Central memory CD4-positive, alpha-beta T cell (primary cell): Measurements from ENCODE around the gene PIPOX.

ENCODE experiments used
- DNase-seq: peaks from one replicate; pipeline ENCODE4 v3.0.0; 2022

The PIPOX gene

GRCh38 chr17:29019475-29020181 is 23.3 kb upstream of the PIPOX start:
- DNase-seq: no peak

GRCh38 chr17:29020576-29020975 is 22.4 kb upstream of the PIPOX start:
- DNase-seq: no peak

DNA sequence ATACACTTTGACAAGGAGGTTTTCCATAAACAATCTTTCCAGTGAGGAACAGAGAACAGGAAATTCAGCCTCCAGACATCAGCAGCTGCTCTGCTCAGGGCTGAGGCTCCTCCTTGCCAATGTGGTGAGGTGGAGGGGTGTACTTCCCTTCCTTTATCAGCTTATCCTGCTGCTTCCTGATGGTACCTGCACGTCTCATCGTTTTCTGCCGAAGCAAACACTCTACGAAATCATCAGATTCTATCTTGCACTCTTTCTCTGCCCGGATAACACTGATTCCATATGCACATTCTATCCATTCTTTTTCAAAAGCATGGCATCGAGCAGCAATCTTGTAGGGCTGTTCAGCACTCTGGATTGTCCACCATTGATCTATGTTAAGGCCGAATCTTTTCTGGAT is 21.7 kb upstream of the PIPOX start:
- DNase-seq: no peak

- no peak for DNase-seq
These were observed 20.9 kb upstream of the PIPOX start for GRCh38 chr17:29022074-29022473.

- DNase-seq: no peak
These were observed 18.5 kb upstream of the PIPOX start for GRCh38 chr17:29024316-29024952.

- DNase-seq: no peak
These were observed 11.5 kb upstream of the PIPOX start for GRCh38 chr17:29031488-29031887.

DNA sequence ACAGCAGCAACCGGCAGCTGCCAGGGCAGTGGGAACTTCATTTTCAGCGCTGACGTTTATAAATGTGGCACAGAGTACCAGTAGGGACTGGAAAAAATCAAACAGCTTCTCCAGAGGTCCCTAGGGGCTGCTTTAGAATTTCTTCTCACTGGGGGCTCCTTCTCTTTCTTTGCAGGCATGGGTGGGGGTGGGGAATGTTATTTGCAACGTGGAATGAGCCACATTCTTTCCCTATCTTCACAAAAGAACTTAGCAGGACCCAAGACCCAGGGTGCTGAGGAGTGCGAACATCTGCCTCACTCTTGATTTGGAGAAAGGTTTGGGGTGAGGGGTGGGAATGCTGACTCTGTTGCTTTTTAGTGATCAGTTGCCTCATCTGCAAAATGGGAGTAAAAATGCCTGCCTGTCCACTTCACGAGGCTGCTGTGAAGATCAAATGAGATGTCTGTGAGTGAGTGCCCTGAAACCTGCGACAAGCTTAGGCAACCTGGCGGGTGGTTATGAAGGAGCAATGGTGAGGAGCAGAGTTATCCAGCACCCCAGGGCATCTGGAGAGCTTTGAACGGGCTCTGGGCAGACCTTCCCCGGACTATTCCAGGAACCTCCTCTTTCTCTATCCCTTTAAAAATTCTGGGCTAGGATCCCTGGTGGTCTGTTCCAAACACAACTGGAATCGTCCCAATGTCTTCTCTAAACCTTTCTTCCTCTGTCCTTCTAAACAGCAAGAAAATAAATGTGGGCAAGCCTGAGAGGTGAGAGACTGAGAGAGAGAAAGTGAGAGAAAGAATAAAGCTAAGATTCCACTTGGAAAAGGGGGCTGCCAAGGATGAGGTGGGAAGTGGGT is 10.7 kb upstream of the PIPOX start:
- no peak for DNase-seq

DNA sequence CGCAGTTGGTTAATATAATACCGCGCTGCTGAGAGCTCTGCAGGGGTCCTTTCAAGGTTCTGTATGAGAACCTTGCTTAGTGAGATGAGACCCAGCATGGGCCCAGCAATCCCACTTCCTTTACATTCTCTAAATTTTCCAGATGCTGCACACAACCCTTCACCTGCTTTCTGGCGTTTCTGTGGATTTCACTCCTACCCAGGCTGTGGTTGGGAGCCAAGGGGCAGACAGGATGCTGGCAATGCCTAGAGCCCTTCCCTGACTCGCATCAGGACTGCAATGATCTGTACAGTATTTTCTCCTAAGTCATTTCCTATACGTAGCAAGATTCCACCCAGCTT is 10.1 kb upstream of the PIPOX start:
- no peak for DNase-seq

GRCh38 chr17:29034510-29034909 is 8.4 kb upstream of the PIPOX start:
- no peak for DNase-seq

DNA sequence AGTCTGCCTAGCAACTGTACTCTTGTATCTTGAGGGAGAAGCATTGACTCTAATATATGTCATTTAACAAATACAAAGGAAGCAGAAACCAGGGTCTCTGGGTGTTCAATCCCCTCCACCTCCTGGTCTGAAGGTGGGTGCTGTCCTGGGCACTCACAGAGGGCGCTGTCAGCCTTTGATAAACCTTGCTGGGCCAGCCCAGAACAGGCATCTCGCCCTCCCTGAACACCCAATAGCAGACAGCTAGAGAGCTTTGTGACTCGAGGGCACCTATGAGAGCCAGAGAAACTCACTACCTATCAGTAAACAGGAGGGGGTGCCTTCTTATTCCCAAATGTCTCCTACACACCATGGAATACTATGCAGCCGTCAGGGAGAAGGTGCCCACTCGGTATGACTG is 6.4 kb upstream of the PIPOX start:
- DNase-seq: no peak

DNA sequence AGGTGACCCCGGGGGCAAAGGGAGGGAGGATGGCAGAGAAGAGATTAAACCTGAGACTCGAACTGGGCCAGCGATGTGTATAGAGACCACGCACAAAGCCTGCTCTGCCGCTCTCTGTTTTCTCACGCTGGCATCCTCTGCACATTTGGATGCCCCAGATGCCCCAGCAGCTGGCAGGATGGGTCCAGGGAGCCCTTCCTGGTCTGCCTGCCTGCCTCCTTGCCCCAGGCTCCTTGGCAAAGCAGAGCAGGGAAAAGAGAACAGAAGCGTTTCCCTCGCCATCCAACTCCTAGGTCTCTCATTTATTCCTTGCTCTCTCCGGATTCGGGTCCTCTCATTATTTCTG is 5.2 kb upstream of the PIPOX start:
- DNase-seq: no peak

DNA sequence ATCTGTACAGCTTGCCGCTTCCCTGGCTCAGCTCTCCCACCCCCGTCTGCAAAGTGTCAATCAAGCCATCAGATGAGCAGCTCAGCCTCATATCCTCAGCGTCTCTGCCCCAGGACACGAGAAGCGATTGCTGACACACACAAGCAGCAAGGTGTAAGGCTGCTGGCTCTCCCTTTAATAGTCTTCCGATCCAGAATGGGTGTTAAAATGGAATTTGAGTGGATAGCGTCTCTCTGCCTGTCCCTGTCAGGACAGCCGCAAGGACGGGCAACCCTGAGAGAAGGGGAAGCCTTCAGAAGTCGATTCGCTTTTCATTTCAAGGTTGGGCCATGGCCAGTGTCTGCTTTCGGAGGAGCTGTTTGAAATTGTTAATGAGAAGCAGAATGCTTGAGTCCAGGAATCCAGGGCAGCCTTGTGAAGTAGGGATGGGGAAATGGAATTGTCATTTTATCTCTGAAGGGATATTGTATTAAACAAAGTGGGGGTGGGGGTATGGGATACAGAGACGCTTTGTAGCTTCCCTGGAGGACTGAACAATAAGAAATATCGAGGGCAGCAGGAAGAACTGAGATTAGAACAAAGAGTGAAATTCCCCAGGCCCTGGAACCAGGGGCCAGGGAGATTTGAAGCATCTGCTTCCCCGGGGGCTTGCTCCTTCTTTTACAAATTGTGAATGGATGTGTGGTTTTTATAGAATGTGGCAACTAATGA is 4.7 kb upstream of the PIPOX start:
- DNase-seq: no peak

DNA sequence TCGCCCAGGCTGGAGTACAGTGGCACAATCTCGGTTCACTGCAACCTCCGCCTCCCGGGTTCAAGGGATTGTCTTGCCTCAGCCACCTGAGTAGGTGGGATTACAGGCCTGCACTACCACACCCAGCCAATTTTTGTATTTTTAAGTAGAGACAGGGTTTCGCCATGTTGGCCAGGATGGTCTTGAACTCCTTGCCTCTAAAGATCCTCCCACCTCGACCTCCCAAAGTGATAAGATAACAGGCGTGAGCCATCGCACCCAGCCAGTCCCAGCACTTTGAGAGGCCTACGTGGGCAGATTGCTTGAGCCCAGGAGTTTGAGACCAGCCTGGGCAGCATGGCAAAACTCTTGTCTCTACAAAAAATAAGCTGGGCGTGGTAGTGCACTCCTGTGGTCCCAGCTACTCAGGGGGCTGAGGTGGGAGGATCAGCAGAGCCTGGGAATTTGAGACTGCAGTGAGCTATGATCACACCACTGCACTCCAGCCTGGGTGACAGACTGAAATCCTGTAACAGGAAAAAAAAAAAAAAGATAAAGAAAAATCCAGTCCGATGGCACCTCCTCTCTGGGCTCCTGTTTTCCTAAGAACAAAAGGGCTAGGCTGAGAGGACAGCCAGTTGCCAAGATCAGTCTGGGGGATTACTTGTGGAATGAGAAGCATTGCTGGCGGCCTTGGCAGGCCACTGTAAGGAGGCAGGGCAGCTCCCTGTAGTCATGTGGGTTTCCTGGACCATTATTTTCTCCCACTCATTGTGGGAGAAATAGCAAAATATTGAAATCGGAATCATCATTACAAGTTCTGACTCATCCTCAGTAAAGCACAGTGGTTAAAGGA is 3.0 kb upstream of the PIPOX start:
- DNase-seq: no peak

GRCh38 chr17:29041091-29041490 is 1.9 kb upstream of the PIPOX start:
- DNase-seq: no peak

DNA sequence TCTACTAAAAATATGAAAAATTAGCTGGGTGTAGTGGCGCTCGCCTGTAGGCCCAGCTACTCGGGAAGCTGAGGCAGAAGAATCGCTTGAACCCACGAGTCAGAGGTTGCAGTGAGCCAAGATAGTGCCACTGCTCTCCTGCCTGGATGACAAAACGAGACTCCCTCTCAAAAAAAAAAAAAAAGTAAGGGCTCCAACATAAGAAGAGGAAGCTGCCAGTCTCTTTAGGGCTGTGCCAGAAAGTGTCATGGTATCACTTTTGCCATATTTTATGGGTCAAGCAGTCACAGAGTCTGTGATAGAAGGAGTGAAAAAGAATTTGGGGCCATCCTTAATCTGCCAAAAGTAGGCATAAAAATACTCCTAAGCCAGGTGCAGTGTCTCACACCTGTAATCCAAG is 1.4 kb upstream of the PIPOX start:
- DNase-seq: no peak

- no peak for DNase-seq
These were observed 789 bp upstream of the PIPOX start for GRCh38 chr17:29042026-29042678.

GRCh38 chr17:29043539-29044145 is 701 bp downstream of the PIPOX start:
- DNase-seq: no peak

DNA sequence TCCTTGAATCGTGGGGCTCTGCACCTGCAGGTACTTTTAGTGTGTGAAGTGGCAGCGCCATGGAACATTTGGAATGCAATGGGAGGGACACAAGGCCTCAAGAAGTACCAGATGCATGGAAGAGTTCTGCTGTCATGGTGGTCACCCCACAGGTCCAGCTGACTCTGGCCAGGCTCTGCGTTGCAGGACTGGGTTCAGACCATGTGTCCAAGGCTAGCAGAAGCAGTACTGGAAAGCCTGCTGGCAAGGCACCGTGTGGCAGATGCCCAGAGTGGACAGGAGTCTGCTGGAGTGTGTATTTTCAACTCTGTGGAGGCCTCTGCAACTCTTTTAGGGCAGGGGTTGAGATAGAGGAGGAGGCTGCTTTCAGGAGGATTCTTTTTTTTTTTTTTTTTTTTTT is 2.1 kb downstream of the PIPOX start:
- DNase-seq: no peak

GRCh38 chr17:29045734-29046472 is 3.0 kb downstream of the PIPOX start:
- DNase-seq: no peak

- DNase-seq: no peak
These were observed 3.5 kb downstream of the PIPOX start for GRCh38 chr17:29046473-29046839.
